Peyer's patch (tissue), 4 donors: ENCODE data around the gene ITIH1. TPM values are rescaled to one million over a fixed set of nuclear protein-coding genes. Genes with fewer than 3 reads are reported as not detected.

ENCODE experiments used
- DNase-seq, 3 donors: peaks; one replicate each; pipeline ENCODE4 v3.0.0-alpha.2; 2017 to 2019
- H3K27ac ChIP-seq, 4 donors: fragments of 200-600 bp; sonication (generic); one replicate each; pipeline ENCODE4 v1.5.1; 2016 to 2019
- H3K27me3 ChIP-seq, 2 donors: fragments of 200-600 bp; sonication (generic); one replicate each; pipeline ENCODE4 v1.5.1; 2019
- H3K36me3 ChIP-seq, 3 donors: fragments of 200-600 bp; sonication (generic); one replicate each; pipeline ENCODE4 v1.5.1; 2016 to 2019
- H3K4me1 ChIP-seq, 4 donors: fragments of 200-600 bp; sonication (generic); one replicate each; pipeline ENCODE4 v1.5.1; 2016 to 2019
- H3K4me3 ChIP-seq, 4 donors: fragments of 200-600 bp; sonication (generic); 1 replicate in 3 of 4; 2 replicates in 1 of 4; pipeline ENCODE4 v1.5.1; 2016 to 2019; ENCODE audit warnings: mild to moderate bottlenecking in 1 of 4
- H3K9me3 ChIP-seq, 4 donors: fragments of 200-600 bp; sonication (generic); one replicate each; pipeline ENCODE4 v1.5.1; 2016 to 2019; ENCODE audit warnings: mild to moderate bottlenecking in 1 of 4
- POLR2A ChIP-seq, 2 donors: fragments of 450-650 bp; IDR thresholded peaks; one replicate each; pipeline ENCODE4 v1.5.1; 2017; ENCODE audit warnings: antibody characterized with exemption in 2 of 2, mild to moderate bottlenecking in 2 of 2, moderate library complexity in 2 of 2
- total RNA-seq, 4 donors: library from RNA; depleted of rRNA; stranded (reverse); fragments of >200 nt; gene quantifications; one replicate each; pipeline ENCODE4 v1.1.0, GENCODE V29; 2016
- TF ChIP-seq, protein P1 (sequence below), 6 experiments: fragments of 450-650 bp in 4 of 6; fragments of 200-600 bp in 2 of 6; sonication (generic) in 1 of 6; IDR thresholded peaks; one replicate each; pipeline ENCODE4 v1.5.1; 2017 to 2019; ENCODE audit warnings: antibody characterized with exemption in 6 of 6, mild to moderate bottlenecking in 3 of 6, moderate library complexity in 1 of 6

ITIH1 gene
- total RNA-seq, 4 donors from 2014 or later: not detected

DNA sequence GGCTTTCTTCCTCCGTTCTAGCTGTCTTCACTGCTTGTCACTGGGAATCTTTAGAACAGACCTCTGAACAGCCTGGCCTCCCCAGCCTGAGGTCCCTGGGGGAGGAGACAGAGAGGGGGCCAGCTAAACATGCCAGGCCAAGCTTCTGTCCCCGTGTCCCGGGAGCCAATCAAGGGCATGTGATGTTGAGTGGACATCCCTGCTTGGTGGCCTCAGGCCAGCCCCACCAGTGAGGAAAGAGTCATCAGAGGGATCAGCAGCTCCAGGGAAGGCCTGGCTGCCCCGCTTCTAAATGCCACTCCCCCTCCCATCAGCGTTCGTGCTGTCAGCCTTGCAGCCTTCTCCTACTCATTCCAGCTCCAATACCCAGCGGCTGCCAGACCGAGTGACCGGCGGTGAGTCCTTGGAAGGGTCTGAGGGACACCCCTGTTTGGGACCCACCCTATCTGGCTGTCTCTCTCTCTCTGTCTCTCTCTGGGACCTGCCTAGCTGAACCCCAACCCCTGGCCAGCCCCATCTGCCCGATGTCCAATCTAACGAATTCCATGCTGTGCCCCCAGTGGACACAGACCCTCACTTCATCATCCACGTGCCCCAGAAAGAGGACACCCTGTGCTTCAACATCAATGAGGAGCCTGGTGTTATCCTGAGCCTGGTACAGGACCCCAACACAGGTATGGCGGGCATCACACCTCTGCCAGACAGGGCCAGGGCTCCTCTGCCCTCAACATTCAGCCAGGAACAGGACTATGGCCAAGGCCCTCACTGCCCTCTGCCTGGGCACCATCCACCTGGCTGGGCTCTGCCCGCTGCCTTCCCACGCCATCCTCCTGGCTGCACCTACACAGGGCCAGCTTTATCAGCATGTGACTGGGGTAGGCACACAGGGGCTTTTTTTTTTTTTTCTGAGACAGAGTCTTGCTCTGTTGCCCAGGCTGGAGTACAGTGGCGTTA, 10.6 kb downstream of the ITIH1 start:
- TF ChIP-seq, protein P1, sequence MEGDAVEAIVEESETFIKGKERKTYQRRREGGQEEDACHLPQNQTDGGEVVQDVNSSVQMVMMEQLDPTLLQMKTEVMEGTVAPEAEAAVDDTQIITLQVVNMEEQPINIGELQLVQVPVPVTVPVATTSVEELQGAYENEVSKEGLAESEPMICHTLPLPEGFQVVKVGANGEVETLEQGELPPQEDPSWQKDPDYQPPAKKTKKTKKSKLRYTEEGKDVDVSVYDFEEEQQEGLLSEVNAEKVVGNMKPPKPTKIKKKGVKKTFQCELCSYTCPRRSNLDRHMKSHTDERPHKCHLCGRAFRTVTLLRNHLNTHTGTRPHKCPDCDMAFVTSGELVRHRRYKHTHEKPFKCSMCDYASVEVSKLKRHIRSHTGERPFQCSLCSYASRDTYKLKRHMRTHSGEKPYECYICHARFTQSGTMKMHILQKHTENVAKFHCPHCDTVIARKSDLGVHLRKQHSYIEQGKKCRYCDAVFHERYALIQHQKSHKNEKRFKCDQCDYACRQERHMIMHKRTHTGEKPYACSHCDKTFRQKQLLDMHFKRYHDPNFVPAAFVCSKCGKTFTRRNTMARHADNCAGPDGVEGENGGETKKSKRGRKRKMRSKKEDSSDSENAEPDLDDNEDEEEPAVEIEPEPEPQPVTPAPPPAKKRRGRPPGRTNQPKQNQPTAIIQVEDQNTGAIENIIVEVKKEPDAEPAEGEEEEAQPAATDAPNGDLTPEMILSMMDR (IDR thresholded peaks at IDR 0.05): no peak
- TF ChIP-seq POLR2A (IDR thresholded peaks at IDR 0.05): no peak
- Histone ChIP-seq H3K27ac (no peak overlapping the region), H3K4me1 (no peaks in the 10 kb centered on the region), H3K27me3 (no peaks in the 10 kb centered on the region), H3K4me3 (no peak overlapping the region), H3K36me3 (no peaks in the 10 kb centered on the region), H3K9me3 (no peaks in the 10 kb centered on the region)
- DNase-seq: peak in 1 of 3 donors; percentile 39

DNA sequence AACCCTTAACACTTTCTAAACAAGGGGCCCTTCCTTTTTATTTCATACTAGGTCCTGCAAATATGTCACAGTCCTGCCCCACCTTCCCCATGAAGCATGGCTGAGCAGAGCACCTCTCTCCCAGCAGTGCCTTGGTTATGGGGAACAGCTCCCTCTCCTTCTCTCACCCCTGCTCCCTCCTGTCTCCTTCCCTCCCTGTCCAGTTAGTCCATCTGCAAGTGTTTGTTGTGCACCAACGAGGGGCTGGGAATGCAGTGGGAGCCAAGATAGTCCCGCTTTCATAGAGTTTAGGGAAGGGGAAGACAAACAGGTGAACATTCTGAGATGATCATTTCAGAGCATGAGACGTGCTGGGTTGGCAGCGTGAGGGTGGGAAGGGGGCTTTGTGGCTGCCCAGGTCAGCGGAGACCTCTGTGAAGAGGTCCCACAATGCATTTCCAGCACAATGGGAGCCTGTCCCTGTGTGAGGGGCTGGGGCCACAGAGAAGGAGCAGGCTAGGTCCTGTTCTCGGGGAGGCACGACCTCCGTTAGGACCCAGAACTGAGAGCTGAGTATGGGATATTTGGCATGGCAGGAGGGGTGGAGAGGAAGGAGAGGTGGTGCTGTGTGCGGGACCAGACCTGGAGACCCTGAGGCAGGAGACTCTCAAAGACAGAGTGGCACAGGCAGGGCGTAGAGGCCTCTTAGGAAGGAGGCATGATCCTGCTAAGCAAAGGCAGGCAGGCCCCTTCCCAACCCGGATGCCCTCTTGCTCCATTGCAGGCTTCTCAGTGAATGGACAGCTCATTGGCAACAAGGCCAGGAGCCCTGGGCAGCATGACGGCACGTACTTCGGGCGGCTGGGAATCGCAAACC, 11.7 kb downstream of the ITIH1 start:
- DNase-seq: no peak
- Histone ChIP-seq H3K9me3 (no peaks in the 10 kb centered on the region), H3K27ac (no peak overlapping the region), H3K4me3 (no peak overlapping the region), H3K36me3 (no peaks in the 10 kb centered on the region), H3K4me1 (no peaks in the 10 kb centered on the region), H3K27me3 (no peaks in the 10 kb centered on the region)
- TF ChIP-seq, protein P1 (IDR thresholded peaks at IDR 0.05): no peak
- TF ChIP-seq POLR2A (IDR thresholded peaks at IDR 0.05): no peak

GRCh38 chr3:52789746-52790040, 12.3 kb downstream of the ITIH1 start:
- Histone ChIP-seq H3K9me3 (no peaks in the 10 kb centered on the region), H3K36me3 (no peaks in the 10 kb centered on the region), H3K4me1 (no peaks in the 10 kb centered on the region), H3K27me3 (no peaks in the 10 kb centered on the region), H3K27ac (no peak overlapping the region), H3K4me3 (no peak overlapping the region)
- no peak for DNase-seq
- TF ChIP-seq, protein P1 (IDR thresholded peaks at IDR 0.05): no peak
- no peak for TF ChIP-seq POLR2A (IDR thresholded peaks at IDR 0.05)

DNA sequence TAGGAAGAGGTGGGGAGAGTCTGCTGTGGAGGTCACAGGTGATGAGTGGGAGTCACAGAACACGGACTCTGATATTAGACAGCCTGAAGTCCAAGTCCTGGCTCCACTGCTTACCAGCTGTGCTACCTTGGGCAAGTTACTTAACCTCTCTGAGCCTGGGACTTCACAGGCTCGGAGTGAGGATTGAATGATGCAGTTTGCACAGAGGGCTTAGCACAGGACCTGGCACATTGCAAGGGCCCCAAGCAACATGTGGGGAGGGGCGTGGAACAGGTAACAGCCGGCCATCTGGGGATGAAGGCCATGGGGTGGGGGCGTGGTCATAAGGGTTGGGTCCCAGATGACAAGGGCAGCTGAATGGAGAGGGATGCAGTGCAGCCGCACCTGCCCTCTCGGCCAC, 12.9 kb downstream of the ITIH1 start:
- Histone ChIP-seq H3K4me1 (no peaks in the 10 kb centered on the region), H3K36me3 (no peaks in the 10 kb centered on the region), H3K27me3 (no peaks in the 10 kb centered on the region), H3K9me3 (no peaks in the 10 kb centered on the region), H3K27ac (no peak overlapping the region), H3K4me3 (no peak overlapping the region)
- TF ChIP-seq, protein P1 (IDR thresholded peaks at IDR 0.05): no peak
- TF ChIP-seq POLR2A (IDR thresholded peaks at IDR 0.05): no peak
- DNase-seq: no peak

GRCh38 chr3:52790741-52791140, 13.3 kb downstream of the ITIH1 start:
- no peak overlapping the region for H3K4me3 ChIP-seq
- no peaks in the 10 kb centered on the region for H3K36me3 ChIP-seq
- H3K4me1 ChIP-seq: no peaks in the 10 kb centered on the region
- no peak overlapping the region for H3K27ac ChIP-seq
- no peaks in the 10 kb centered on the region for H3K9me3 ChIP-seq
- no peak for TF ChIP-seq POLR2A (IDR thresholded peaks at IDR 0.05)
- TF ChIP-seq, protein P1 (IDR thresholded peaks at IDR 0.05): no peak
- H3K27me3 ChIP-seq: no peaks in the 10 kb centered on the region
- DNase-seq: no peak
